ENCODE results near the gene RABGAP1L.

Gene RABGAP1L

DNA sequence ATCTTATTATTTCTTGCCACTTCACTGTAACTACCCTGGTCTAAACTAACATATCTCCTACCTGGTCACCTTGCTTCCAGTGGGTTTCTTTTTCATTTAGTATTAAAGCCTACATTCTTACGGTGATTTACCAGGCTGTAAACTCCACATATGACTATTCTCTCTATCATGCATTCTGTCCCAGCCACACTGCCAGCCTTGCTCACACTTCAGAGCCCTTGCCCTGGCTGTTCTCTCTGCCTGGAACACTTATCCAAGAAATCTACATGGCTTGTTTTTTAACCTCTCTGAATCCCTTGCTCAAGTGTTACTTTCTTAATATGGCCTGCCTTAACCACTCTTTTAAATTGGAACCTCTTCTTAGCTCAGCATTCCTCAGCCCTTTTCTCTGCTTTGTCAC is 501.2 kb downstream of the RABGAP1L start:
- POLR2A ChIA-PET (ENCODE audit: low non-redundant PET), result no interaction called here
- no peak for DNase-seq (ENCODE audit: low spot score)
- TF ChIP-seq CTCF (conservative IDR thresholded peaks at IDR 0.05; ENCODE audit: low read depth), result no peak
- no peak overlapping the region for H3K27ac ChIP-seq
- CTCF ChIA-PET, result no interaction called here

- DNase-seq (ENCODE audit: low spot score), result no peak
- ChIA-PET POLR2A (ENCODE audit: low non-redundant PET) (no interaction called here), CTCF (no interaction called here)
- no peak overlapping the region for H3K27ac ChIP-seq
- TF ChIP-seq CTCF (conservative IDR thresholded peaks at IDR 0.05; ENCODE audit: low read depth), result no peak
These were observed 504.0 kb downstream of the RABGAP1L start for GRCh38 chr1:174663358-174663757.

GRCh38 chr1:174666248-174666647 is 506.9 kb downstream of the RABGAP1L start:
- POLR2A ChIA-PET (ENCODE audit: low non-redundant PET), result no interaction called here

GRCh38 chr1:174671826-174672225 is 512.5 kb downstream of the RABGAP1L start:
- TF ChIP-seq CTCF (conservative IDR thresholded peaks at IDR 0.05; ENCODE audit: low read depth), result no peak
- no peak for DNase-seq (ENCODE audit: low spot score)
- no peak overlapping the region for H3K27ac ChIP-seq
- ChIA-PET CTCF (no interaction called here), POLR2A (ENCODE audit: low non-redundant PET) (no interaction called here)

More at GRCh38 chr1:174666248-174666647, 506.9 kb downstream of the RABGAP1L start:
- no peak for DNase-seq (ENCODE audit: low spot score)
- no peak for TF ChIP-seq CTCF (conservative IDR thresholded peaks at IDR 0.05; ENCODE audit: low read depth)
- CTCF ChIA-PET, result no interaction called here
- H3K27ac ChIP-seq, result no peak overlapping the region

- DNase-seq (ENCODE audit: low spot score), result no peak
- ChIA-PET POLR2A (ENCODE audit: low non-redundant PET) (no interaction called here), CTCF (no interaction called here)
- no peak for TF ChIP-seq CTCF (conservative IDR thresholded peaks at IDR 0.05; ENCODE audit: low read depth)
- no peak overlapping the region for H3K27ac ChIP-seq
These were observed 517.5 kb downstream of the RABGAP1L start for GRCh38 chr1:174676856-174677255.

- no peak for TF ChIP-seq CTCF (conservative IDR thresholded peaks at IDR 0.05; ENCODE audit: low read depth)
- no peak for DNase-seq (ENCODE audit: low spot score)
- CTCF ChIA-PET, result interaction anchor here (0.6 to 0.8 kb wide), 2 partner anchors 478 to 643 kb away, joined by 3 to 5 read pairs; no protein-coding TSS in a partner anchor
- no peak overlapping the region for H3K27ac ChIP-seq
- POLR2A ChIA-PET (ENCODE audit: low non-redundant PET), result no interaction called here
These were observed 519.3 kb downstream of the RABGAP1L start for GRCh38 chr1:174678657-174679056.

DNA sequence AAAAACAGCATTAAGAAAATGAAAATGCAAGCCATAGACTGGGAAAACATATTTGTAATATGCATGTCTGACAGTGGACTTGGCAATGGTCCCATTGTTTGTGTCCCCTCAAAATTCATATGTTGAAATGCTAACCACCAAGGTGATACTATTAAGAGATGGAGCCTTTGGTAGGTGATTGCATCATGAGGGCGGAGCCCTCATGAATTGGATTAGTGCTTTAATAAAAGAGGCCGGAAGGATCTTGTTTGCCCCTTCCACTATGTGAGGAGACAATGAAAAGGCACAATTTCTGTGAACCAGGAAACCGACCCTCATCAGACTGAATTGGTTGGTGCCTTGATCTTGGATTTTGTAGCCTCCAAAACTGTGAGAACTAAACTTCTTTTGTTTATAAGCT is 520.8 kb downstream of the RABGAP1L start:
- ChIA-PET CTCF (interaction anchor here (0.6 kb wide), 1 partner anchor 46 kb away, joined by 5 read pairs; no protein-coding TSS in a partner anchor), POLR2A (ENCODE audit: low non-redundant PET) (no interaction called here)
- H3K27ac ChIP-seq, result no peak overlapping the region
- TF ChIP-seq CTCF (conservative IDR thresholded peaks at IDR 0.05; ENCODE audit: low read depth), result no peak
- DNase-seq (ENCODE audit: low spot score), result no peak

Data from RWPE1 (cell line).